ENCODE results near the gene PEX14. TPM values are rescaled to one million over a fixed set of nuclear protein-coding genes. Genes with fewer than 3 reads are reported as not detected.
A peak's percentile ranks its signal among the peaks of the same experiment; 100 is the strongest.

Gene PEX14
- total and polyA plus RNA-seq, 9 of the 15 experiments (the other 6 are each of a cell fraction or from before 2014, with no cell fraction given), result 2.6 to 45.7 (median 22.7) TPM

GRCh38 chr1:10564063-10564462, 89.3 kb downstream of the PEX14 start (continued):
- no peak for TF ChIP-seq FOXK1 (CRISPR knock-in tag; IDR thresholded peaks at IDR 0.05; ENCODE audit: borderline replicate concordance)
- TF ChIP-seq LARP7 (IDR thresholded peaks at IDR 0.05), result no peak
- peak; percentile 37 to 38; a peak in 1 of 4 replicates for TF ChIP-seq TRIM24 (IDR thresholded peaks at IDR 0.05)
- TF ChIP-seq SRF (CRISPR knock-in tag; IDR thresholded peaks at IDR 0.05), result no peak
- TF ChIP-seq IRF9 (tag; IDR thresholded peaks at IDR 0.05), result no peak

DNA sequence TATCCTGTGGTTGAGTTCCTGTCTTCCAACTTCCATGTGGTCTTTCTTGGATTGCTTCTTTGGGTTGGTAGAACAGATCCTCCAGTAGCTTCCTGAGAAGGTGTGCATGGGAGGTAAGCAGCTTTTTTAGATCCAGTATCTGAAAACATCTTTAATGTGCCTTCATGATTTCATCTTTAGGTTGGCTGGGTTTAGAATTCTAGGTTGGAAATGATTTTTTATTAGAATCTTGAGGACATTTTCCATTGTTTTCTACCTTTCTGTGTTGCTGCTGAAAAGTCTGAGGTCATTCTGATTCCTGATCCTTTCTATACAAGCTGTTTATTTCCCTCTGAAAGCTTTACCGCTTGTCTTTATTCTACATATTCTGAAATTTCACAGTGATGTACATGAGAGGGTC, 94.8 kb downstream of the PEX14 start:
- Histone ChIP-seq H3K36me3 (ENCODE audit: control insufficient read depth, insufficient read depth, low read length) (no peaks in the 10 kb centered on the region), H2AFZ (ENCODE audit: low read depth, low read length) (no peak overlapping the region), H3K4me3 (no peak overlapping the region), H4K20me1 (replicated peaks; ENCODE audit: control insufficient read depth, insufficient read depth, low read length) (no peaks in the 10 kb centered on the region; the same call in 1 of the 2 replicates), H3K9ac (ENCODE audit: insufficient read depth in 1 of 2, low read depth in 2 of 2, low read length in 2 of 2) (no peak overlapping the region), H3K79me2 (ENCODE audit: control insufficient read depth, insufficient read depth, low read length) (no peaks in the 10 kb centered on the region), H3K4me2 (ENCODE audit: insufficient read depth, low read length) (no peak overlapping the region), H3K4me1 (replicated peaks in 1 of 2; ENCODE audit: control insufficient read depth in 2 of 2, insufficient read depth in 2 of 2, low read length in 2 of 2) (no peaks in the 10 kb centered on the region), H3K27me3 (ENCODE audit: control insufficient read depth in 2 of 2, insufficient read depth in 2 of 2, low read length in 2 of 2) (no peaks in the 10 kb centered on the region), H3K27ac (ENCODE audit: extremely low read depth, low read depth, low read length) (no peak overlapping the region), H3K9me3 (replicated peaks; ENCODE audit: control insufficient read depth, insufficient read depth, low read depth, low read length) (no peaks in the 10 kb centered on the region), H3K9me1 (ENCODE audit: control insufficient read depth, insufficient read depth, low read length) (no peaks in the 10 kb centered on the region)
- in situ Hi-C loops (cut with MboI) (no loop called here), intact Hi-C loops (cut with micrococcal nuclease) (no loop called here)
- CTCF ChIA-PET (ENCODE audit: low intra/inter-chr PET ratio), result no interaction called here
- WGBS (ENCODE audit: insufficient coverage, low coverage, missing lambda C conversion rate), result 100% methylated on average over 1 of the region's 1 CpG
- POLR2A ChIA-PET, result interaction anchor here (0.6 to 0.7 kb wide), 2 partner anchors 28 to 857 kb away, joined by 3 read pairs; no protein-coding TSS in a partner anchor
- no peak for FAIRE-seq
- ATAC-seq, result no peak
- DNase-seq (ENCODE audit: extremely low read depth in 1 of 4, low spot score in 3 of 4), result no peak
- BruUV-seq (replicated peaks), result no TSS peak
- TF ChIP-seq C11orf30 (IDR thresholded peaks at IDR 0.05; ENCODE audit: low read depth), result no peak
- TF ChIP-seq, protein P1, sequence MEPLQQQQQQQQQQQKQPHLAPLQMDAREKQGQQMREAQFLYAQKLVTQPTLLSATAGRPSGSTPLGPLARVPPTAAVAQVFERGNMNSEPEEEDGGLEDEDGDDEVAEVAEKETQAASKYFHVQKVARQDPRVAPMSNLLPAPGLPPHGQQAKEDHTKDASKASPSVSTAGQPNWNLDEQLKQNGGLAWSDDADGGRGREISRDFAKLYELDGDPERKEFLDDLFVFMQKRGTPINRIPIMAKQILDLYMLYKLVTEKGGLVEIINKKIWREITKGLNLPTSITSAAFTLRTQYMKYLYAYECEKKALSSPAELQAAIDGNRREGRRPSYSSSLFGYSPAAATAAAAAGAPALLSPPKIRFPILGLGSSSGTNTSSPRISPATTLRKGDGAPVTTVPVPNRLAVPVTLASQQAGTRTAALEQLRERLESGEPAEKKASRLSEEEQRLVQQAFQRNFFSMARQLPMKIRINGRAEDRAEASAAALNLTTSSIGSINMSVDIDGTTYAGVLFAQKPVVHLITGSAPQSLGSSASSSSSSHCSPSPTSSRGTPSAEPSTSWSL (CRISPR knock-in tag; IDR thresholded peaks at IDR 0.05; ENCODE audit: borderline replicate concordance), result no peak
- TF ChIP-seq CLOCK (CRISPR knock-in tag; IDR thresholded peaks at IDR 0.05; ENCODE audit: borderline replicate concordance), result no peak
- TF ChIP-seq EZH2 (IDR thresholded peaks at IDR 0.05; ENCODE audit: borderline replicate concordance, low read depth, low read length), result no peak
- TF ChIP-seq STAG1 (CRISPR knock-in tag; IDR thresholded peaks at IDR 0.05; ENCODE audit: borderline replicate concordance), result no peak
- TF ChIP-seq TAF1 (IDR thresholded peaks at IDR 0.05; ENCODE audit: control insufficient read depth, extremely low read depth, insufficient read depth, low read length, severe bottlenecking), result no peak
- no peak for TF ChIP-seq CHD2 (IDR thresholded peaks at IDR 0.05; ENCODE audit: low read depth, low read length)
- no peak for TF ChIP-seq SMAD1 (IDR thresholded peaks at IDR 0.05; ENCODE audit: low read depth, low read length, partially characterized antibody)
- TF ChIP-seq GABPB1 (CRISPR knock-in tag; IDR thresholded peaks at IDR 0.05), result no peak
- TF ChIP-seq KLF13 (tag; IDR thresholded peaks at IDR 0.05; ENCODE audit: borderline replicate concordance, low read depth), result no peak
- TF ChIP-seq ZNF124 (CRISPR knock-in tag; IDR thresholded peaks at IDR 0.05), result no peak
- TF ChIP-seq BRCA1 (IDR thresholded peaks at IDR 0.05), result no peak
- TF ChIP-seq BRCA1 (CRISPR knock-in tag; IDR thresholded peaks at IDR 0.05), result no peak
- TF ChIP-seq GATAD2A (IDR thresholded peaks at IDR 0.05), result no peak
